ENCODE results near the gene ART4.

DNA sequence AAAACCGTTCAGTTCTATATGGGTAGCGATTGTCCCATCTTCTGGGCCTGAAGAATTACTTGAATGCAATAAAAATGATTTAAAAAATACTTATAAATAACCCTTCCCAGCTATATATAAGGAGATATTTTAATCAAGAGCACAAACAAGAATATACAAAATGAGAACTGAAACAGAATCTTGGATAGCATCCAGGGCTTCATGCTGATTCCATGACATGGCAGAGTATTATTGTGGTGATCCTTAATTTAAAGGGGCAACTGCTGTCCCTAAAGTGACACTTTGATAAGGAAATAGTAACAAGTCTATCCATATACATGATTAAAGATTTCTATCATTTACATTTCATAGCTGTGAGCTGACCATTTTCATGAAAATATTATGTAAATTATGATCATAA lies 58.9 kb downstream of the ART4 start:
- TF ChIP-seq, protein P1, sequence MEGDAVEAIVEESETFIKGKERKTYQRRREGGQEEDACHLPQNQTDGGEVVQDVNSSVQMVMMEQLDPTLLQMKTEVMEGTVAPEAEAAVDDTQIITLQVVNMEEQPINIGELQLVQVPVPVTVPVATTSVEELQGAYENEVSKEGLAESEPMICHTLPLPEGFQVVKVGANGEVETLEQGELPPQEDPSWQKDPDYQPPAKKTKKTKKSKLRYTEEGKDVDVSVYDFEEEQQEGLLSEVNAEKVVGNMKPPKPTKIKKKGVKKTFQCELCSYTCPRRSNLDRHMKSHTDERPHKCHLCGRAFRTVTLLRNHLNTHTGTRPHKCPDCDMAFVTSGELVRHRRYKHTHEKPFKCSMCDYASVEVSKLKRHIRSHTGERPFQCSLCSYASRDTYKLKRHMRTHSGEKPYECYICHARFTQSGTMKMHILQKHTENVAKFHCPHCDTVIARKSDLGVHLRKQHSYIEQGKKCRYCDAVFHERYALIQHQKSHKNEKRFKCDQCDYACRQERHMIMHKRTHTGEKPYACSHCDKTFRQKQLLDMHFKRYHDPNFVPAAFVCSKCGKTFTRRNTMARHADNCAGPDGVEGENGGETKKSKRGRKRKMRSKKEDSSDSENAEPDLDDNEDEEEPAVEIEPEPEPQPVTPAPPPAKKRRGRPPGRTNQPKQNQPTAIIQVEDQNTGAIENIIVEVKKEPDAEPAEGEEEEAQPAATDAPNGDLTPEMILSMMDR (IDR thresholded peaks at IDR 0.05; ENCODE audit: insufficient read depth, low read depth, low read length): no peak
- no peak for TF ChIP-seq EZH2 (IDR thresholded peaks at IDR 0.05; ENCODE audit: insufficient read depth, low read length)

All from astrocyte (in vitro differentiated cells and primary cell).